ENCODE results near the gene TFAP2C.

TFAP2C gene

DNA sequence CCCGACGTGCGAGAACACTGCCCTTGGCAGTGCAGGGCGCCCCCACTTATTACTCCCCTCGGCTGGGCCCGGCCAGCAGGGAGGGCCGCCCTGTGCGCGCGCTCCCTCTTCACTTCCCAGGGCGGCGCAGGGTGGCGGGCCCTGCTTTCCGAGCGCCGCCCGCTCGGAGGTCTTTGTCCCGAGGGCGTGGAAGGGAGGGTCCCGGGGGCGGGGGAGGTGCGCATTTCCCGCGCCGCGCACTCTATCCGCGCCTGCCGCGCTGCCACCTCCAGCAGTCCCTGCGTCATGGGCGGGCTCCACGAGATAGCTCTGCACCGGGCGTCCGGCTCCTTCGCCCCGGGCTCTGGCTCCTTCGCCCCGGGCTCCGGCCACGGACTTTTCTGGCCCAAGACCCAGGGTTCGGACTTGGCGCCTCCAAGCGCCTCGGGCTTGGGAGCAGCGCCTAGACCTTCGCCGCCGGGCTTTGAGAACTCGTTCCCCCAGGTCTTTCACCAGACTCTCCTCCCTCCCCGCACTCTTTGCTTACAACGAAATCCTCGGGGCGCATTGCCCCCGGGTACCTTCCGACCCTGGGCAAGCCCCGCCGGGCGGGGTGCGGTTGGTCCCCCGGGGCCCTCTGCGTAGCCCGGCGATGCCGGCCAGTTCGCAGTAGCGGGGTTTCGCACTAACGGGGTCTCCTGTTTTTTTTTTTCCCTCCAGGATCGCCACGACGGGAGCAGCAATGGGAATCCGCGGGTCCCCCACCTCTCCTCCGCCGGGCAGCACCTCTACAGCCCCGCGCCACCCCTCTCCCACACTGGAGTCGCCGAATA is 1.6 kb downstream of the TFAP2C start:
- Histone ChIP-seq H3K27me3 (ENCODE audit: control insufficient read depth, insufficient read depth, low read length) (peaks cover 2% of the 10 kb centered on the region), H3K27ac (no peak overlapping the region), H3K4me2 (ENCODE audit: low read length) (peak overlapping the region; percentile 98), H3K4me3 (ENCODE audit: low read depth, low read length) (peak overlapping the region; percentile 78), H2AFZ (peak overlapping the region; percentile 85), H3K4me1 (no peaks in the 10 kb centered on the region), H3K36me3 (ENCODE audit: control insufficient read depth, insufficient read depth, low read length) (no peaks in the 10 kb centered on the region), H3K9ac (no peak overlapping the region), H3K79me2 (no peaks in the 10 kb centered on the region), H3K9me3 (ENCODE audit: control insufficient read depth, low read length) (no peaks in the 10 kb centered on the region)
- TF ChIP-seq, protein P1, sequence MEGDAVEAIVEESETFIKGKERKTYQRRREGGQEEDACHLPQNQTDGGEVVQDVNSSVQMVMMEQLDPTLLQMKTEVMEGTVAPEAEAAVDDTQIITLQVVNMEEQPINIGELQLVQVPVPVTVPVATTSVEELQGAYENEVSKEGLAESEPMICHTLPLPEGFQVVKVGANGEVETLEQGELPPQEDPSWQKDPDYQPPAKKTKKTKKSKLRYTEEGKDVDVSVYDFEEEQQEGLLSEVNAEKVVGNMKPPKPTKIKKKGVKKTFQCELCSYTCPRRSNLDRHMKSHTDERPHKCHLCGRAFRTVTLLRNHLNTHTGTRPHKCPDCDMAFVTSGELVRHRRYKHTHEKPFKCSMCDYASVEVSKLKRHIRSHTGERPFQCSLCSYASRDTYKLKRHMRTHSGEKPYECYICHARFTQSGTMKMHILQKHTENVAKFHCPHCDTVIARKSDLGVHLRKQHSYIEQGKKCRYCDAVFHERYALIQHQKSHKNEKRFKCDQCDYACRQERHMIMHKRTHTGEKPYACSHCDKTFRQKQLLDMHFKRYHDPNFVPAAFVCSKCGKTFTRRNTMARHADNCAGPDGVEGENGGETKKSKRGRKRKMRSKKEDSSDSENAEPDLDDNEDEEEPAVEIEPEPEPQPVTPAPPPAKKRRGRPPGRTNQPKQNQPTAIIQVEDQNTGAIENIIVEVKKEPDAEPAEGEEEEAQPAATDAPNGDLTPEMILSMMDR (IDR thresholded peaks at IDR 0.05) = no peak

GRCh38 chr20:56631318-56631989 is 2.3 kb downstream of the TFAP2C start:
- Histone ChIP-seq H3K4me2 (ENCODE audit: low read length) (no peak overlapping the region), H2AFZ (no peak overlapping the region), H3K27ac (no peak overlapping the region), H3K79me2 (no peaks in the 10 kb centered on the region), H3K9me3 (ENCODE audit: control insufficient read depth, low read length) (no peaks in the 10 kb centered on the region), H3K9ac (no peak overlapping the region), H3K4me3 (ENCODE audit: low read depth, low read length) (no peak overlapping the region), H3K27me3 (ENCODE audit: control insufficient read depth, insufficient read depth, low read length) (no peaks in the 10 kb centered on the region), H3K4me1 (no peaks in the 10 kb centered on the region), H3K36me3 (ENCODE audit: control insufficient read depth, insufficient read depth, low read length) (no peaks in the 10 kb centered on the region)
- TF ChIP-seq, protein P1 (IDR thresholded peaks at IDR 0.05) = no peak

- Histone ChIP-seq H3K9ac (no peak overlapping the region), H2AFZ (no peak overlapping the region), H3K4me3 (ENCODE audit: low read depth, low read length) (no peak overlapping the region), H3K79me2 (no peaks in the 10 kb centered on the region), H3K9me3 (ENCODE audit: control insufficient read depth, low read length) (no peaks in the 10 kb centered on the region), H3K27ac (no peak overlapping the region), H3K27me3 (ENCODE audit: control insufficient read depth, insufficient read depth, low read length) (no peaks in the 10 kb centered on the region), H3K36me3 (ENCODE audit: control insufficient read depth, insufficient read depth, low read length) (no peaks in the 10 kb centered on the region), H3K4me2 (ENCODE audit: low read length) (no peak overlapping the region), H3K4me1 (no peaks in the 10 kb centered on the region)
- TF ChIP-seq, protein P1 (IDR thresholded peaks at IDR 0.05) = no peak
Observed at GRCh38 chr20:56631990-56632327, 2.9 kb downstream of the TFAP2C start.

- no peaks in the 10 kb centered on the region for H3K36me3 ChIP-seq (ENCODE audit: control insufficient read depth, insufficient read depth, low read length)
- no peaks in the 10 kb centered on the region for H3K4me1 ChIP-seq
- no peaks in the 10 kb centered on the region for H3K79me2 ChIP-seq
- no peak overlapping the region for H2AFZ ChIP-seq
- H3K27ac ChIP-seq = no peak overlapping the region
- no peaks in the 10 kb centered on the region for H3K27me3 ChIP-seq (ENCODE audit: control insufficient read depth, insufficient read depth, low read length)
- no peak overlapping the region for H3K4me2 ChIP-seq (ENCODE audit: low read length)
- H3K9ac ChIP-seq = no peak overlapping the region
- TF ChIP-seq, protein P1 (IDR thresholded peaks at IDR 0.05) = no peak
- no peak overlapping the region for H3K4me3 ChIP-seq (ENCODE audit: low read depth, low read length)
- H3K9me3 ChIP-seq (ENCODE audit: control insufficient read depth, low read length) = no peaks in the 10 kb centered on the region
Observed at GRCh38 chr20:56634307-56634706, 5.2 kb downstream of the TFAP2C start.
